Measurements from ENCODE around the gene KANSL1. TPM values are rescaled to one million over a fixed set of nuclear protein-coding genes. Genes with fewer than 3 reads are reported as not detected.

KANSL1 gene
- total RNA-seq, 1 donor from 2014 or later = 154 TPM

GRCh38 chr17:45997166-45997565 is 196.1 kb downstream of the KANSL1 start:
- no peaks in the 10 kb centered on the region for H3K9me3 Mint-ChIP-seq (ENCODE audit: unreplicated experiment)
- H3K27ac Mint-ChIP-seq (ENCODE audit: unreplicated experiment) = no peak overlapping the region
- DNase-seq (ENCODE audit: low spot score) = no peak

DNA sequence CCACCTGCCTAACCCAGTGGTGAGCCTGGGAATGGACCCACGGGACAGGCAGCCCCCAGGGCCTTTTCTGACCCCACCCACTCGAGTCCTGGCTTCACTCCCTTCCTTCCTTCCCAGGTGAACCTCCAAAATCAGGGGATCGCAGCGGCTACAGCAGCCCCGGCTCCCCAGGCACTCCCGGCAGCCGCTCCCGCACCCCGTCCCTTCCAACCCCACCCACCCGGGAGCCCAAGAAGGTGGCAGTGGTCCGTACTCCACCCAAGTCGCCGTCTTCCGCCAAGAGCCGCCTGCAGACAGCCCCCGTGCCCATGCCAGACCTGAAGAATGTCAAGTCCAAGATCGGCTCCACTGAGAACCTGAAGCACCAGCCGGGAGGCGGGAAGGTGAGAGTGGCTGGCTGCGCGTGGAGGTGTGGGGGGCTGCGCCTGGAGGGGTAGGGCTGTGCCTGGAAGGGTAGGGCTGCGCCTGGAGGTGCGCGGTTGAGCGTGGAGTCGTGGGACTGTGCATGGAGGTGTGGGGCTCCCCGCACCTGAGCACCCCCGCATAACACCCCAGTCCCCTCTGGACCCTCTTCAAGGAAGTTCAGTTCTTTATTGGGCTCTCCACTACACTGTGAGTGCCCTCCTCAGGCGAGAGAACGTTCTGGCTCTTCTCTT is 196.8 kb downstream of the KANSL1 start:
- Mint-ChIP-seq H3K4me1 (ENCODE audit: unreplicated experiment) (no peaks in the 10 kb centered on the region), H3K27me3 (ENCODE audit: unreplicated experiment) (peaks cover 3% of the 10 kb centered on the region), H3K4me3 (ENCODE audit: unreplicated experiment) (no peak overlapping the region), H3K36me3 (ENCODE audit: low read depth, unreplicated experiment) (peaks cover 3% of the 10 kb centered on the region), H3K27ac (ENCODE audit: unreplicated experiment) (no peak overlapping the region), H3K9me3 (ENCODE audit: unreplicated experiment) (no peaks in the 10 kb centered on the region)
- TF ChIP-seq, protein P1, sequence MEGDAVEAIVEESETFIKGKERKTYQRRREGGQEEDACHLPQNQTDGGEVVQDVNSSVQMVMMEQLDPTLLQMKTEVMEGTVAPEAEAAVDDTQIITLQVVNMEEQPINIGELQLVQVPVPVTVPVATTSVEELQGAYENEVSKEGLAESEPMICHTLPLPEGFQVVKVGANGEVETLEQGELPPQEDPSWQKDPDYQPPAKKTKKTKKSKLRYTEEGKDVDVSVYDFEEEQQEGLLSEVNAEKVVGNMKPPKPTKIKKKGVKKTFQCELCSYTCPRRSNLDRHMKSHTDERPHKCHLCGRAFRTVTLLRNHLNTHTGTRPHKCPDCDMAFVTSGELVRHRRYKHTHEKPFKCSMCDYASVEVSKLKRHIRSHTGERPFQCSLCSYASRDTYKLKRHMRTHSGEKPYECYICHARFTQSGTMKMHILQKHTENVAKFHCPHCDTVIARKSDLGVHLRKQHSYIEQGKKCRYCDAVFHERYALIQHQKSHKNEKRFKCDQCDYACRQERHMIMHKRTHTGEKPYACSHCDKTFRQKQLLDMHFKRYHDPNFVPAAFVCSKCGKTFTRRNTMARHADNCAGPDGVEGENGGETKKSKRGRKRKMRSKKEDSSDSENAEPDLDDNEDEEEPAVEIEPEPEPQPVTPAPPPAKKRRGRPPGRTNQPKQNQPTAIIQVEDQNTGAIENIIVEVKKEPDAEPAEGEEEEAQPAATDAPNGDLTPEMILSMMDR (IDR thresholded peaks at IDR 0.05; ENCODE audit: unreplicated experiment) = no peak
- DNase-seq (ENCODE audit: low spot score) = no peak

More at GRCh38 chr17:45997166-45997565, 196.1 kb downstream of the KANSL1 start:
- Mint-ChIP-seq H3K4me3 (ENCODE audit: unreplicated experiment) (no peak overlapping the region), H3K36me3 (ENCODE audit: low read depth, unreplicated experiment) (peaks cover 3% of the 10 kb centered on the region), H3K27me3 (ENCODE audit: unreplicated experiment) (peaks cover 6% of the 10 kb centered on the region), H3K4me1 (ENCODE audit: unreplicated experiment) (no peaks in the 10 kb centered on the region)
- TF ChIP-seq, protein P1 (IDR thresholded peaks at IDR 0.05; ENCODE audit: unreplicated experiment) = no peak

DNA sequence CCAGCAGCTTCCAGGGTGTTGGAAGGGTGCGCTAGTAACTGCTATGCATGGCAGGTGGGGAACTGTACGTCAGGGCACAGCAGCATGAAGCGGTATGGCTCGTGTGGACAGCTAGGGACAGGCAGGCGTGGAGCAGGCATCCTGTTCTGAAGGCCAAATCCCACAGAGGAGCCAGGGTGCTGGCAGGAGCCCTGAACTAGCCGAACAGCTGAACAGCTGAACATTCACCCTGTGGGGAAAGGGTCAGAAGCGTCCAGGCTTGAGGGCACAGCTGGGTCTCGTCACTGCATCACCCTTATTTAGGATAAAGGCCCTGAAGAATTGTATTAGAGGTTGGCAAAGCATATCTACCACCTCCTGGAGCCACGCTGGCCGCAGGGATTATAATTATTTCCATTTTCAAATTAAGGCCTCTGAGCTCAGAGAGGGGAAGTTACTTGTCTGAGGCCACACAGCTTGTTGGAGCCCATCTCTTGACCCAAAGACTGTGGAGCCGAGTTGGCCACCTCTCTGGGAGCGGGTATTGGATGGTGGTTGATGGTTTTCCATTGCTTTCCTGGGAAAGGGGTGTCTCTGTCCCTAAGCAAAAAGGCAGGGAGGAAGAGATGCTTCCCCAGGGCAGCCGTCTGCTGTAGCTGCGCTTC is 197.5 kb downstream of the KANSL1 start:
- H3K27ac Mint-ChIP-seq (ENCODE audit: unreplicated experiment) = no peak overlapping the region
- H3K36me3 Mint-ChIP-seq (ENCODE audit: low read depth, unreplicated experiment) = peaks cover 3% of the 10 kb centered on the region
- peaks cover 3% of the 10 kb centered on the region for H3K27me3 Mint-ChIP-seq (ENCODE audit: unreplicated experiment)
- TF ChIP-seq, protein P1 (IDR thresholded peaks at IDR 0.05; ENCODE audit: unreplicated experiment) = no peak
- H3K4me3 Mint-ChIP-seq (ENCODE audit: unreplicated experiment) = no peak overlapping the region
- H3K4me1 Mint-ChIP-seq (ENCODE audit: unreplicated experiment) = no peaks in the 10 kb centered on the region
- H3K9me3 Mint-ChIP-seq (ENCODE audit: unreplicated experiment) = no peaks in the 10 kb centered on the region
- no peak for DNase-seq (ENCODE audit: low spot score)

DNA sequence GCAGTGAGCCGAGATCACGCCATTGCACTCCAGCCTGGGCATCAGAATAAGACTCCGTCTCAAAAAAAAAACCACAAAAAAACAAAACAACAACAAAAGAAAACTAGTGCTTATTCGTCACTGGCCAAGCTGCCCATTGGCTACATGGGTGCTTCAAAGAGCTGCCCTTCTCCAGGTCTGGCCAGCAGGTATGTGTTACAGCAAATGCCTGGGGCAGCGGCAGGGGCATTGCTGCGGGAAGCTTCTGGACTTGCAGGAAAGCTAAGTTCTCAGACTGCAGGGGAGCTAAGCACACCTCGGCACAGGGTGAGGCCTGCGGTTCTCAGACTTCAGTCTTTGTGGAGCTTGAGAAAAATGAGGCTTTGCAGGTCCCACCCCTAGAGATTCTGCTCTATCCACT is 198.2 kb downstream of the KANSL1 start:
- no peaks in the 10 kb centered on the region for H3K9me3 Mint-ChIP-seq (ENCODE audit: unreplicated experiment)
- no peak overlapping the region for H3K27ac Mint-ChIP-seq (ENCODE audit: unreplicated experiment)
- H3K36me3 Mint-ChIP-seq (ENCODE audit: low read depth, unreplicated experiment) = peaks cover 3% of the 10 kb centered on the region
- no peaks in the 10 kb centered on the region for H3K4me1 Mint-ChIP-seq (ENCODE audit: unreplicated experiment)
- H3K4me3 Mint-ChIP-seq (ENCODE audit: unreplicated experiment) = no peak overlapping the region
- TF ChIP-seq, protein P1 (IDR thresholded peaks at IDR 0.05; ENCODE audit: unreplicated experiment) = no peak
- peaks cover 5% of the 10 kb centered on the region for H3K27me3 Mint-ChIP-seq (ENCODE audit: unreplicated experiment)
- no peak for DNase-seq (ENCODE audit: low spot score)

DNA sequence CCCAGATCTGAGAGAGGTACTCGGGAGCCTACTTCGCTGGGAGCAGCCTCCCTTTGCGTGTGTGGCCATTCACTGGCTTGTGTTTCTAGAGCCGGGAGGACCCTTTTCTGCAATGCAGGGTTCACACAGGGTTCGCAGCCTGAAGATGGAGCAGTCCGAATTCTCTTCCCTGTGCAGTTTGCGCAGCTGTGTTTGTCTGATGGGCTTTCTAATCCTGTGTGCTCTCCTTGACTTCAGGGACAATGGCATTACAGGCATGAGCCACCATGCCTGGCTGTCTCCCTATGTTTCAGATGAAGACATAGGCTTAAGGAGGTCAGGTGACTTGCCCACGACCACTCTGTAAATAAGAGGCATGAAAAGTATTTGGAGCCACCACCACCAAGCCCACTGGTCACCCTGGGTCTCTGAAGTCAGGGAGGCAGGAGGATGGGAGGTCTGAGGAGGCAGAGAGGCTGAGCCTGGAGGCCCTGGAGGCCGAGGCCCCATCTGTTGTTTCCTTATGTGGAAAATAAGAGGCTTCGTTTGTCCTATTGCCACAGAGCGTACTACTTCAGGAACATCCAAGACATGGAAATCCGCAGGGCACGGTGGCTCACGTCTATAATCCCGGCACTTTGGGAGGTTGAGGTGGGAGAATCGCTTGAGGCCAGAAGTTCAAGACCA is 199.1 kb downstream of the KANSL1 start:
- Mint-ChIP-seq H3K4me1 (ENCODE audit: unreplicated experiment) (no peaks in the 10 kb centered on the region), H3K27ac (ENCODE audit: unreplicated experiment) (no peak overlapping the region), H3K9me3 (ENCODE audit: unreplicated experiment) (no peaks in the 10 kb centered on the region), H3K36me3 (ENCODE audit: low read depth, unreplicated experiment) (peaks cover 3% of the 10 kb centered on the region), H3K4me3 (ENCODE audit: unreplicated experiment) (no peak overlapping the region), H3K27me3 (ENCODE audit: unreplicated experiment) (peaks cover 1% of the 10 kb centered on the region)
- DNase-seq (ENCODE audit: low spot score) = no peak
- TF ChIP-seq, protein P1 (IDR thresholded peaks at IDR 0.05; ENCODE audit: unreplicated experiment) = no peak

Data from endothelial cell (in vitro differentiated cells).